HepG2 (cell line): ENCODE results near the gene ZNF628. TPM values are rescaled to one million over a fixed set of nuclear protein-coding genes. Genes with fewer than 3 reads are reported as not detected.

ENCODE experiments used
- ATAC-seq: fragments of 200-7000 bp; cut with Tn5 transposase; 3 replicates; pipeline ENCODE4 v1.9.1; 2020; ENCODE audit warnings: mild to moderate bottlenecking, moderate library complexity
- BruUV-seq: library from RNA; stranded (reverse); fragments of 400-500 nt; replicated peaks from 2 replicates; lab custom pipeline; 2021; lab: Mats Ljungman, UMichigan
- CTCF ChIA-PET: fragments of 300-600 bp; formaldehyde crosslinking; extraction: SDS; loops from one replicate; lab custom pipeline; 2021; ENCODE audit warnings: low total read pairs, inconsistent platforms, low intra/inter-chr PET ratio; lab: Yijun Ruan, JAX
- POLR2A ChIA-PET: fragments of 350-600 bp; sonication (Branson Sonifier 250); formaldehyde crosslinking; loops from one replicate; lab custom pipeline; 2020; ENCODE audit warnings: antibody characterized with exemption, inconsistent platforms; lab: Yijun Ruan, JAX
- DNase-seq: peaks from one replicate; pipeline ENCODE4 v3.0.0-alpha.2; 2015; ENCODE audit warnings: low spot score
- FAIRE-seq: peaks from 3 replicates; lab custom pipeline; 2011; peaks lifted over from hg19 to GRCh38; lab: Jason Lieb, UNC
- H2AFZ ChIP-seq: one replicate; pipeline ENCODE4 v1.6.1; 2011; ENCODE audit warnings: low read length, inconsistent platforms
- H3K27ac ChIP-seq: fragments of 300-600 bp; 3 replicates; pipeline ENCODE4 v1.8.0; 2011; ENCODE audit warnings: mixed run types, mild to moderate bottlenecking, mixed read lengths, low read length, inconsistent platforms; ENCODE audit not compliant: insufficient read depth; ENCODE audit errors: extremely low read length
- H3K27me3 ChIP-seq, 2 experiments: fragments of 200-600 bp in 1 of 2; 2 replicates in 1 of 2; 3 replicates in 1 of 2; pipeline versions ENCODE4 v1.6.0 to v1.8.0; 2011; ENCODE audit warnings: low read length in 2 of 2, mild to moderate bottlenecking in 2 of 2, moderate library complexity in 2 of 2, inconsistent platforms in 1 of 2; ENCODE audit not compliant: insufficient read depth in 2 of 2, control insufficient read depth in 1 of 2
- H3K36me3 ChIP-seq, 2 experiments: fragments of 200-600 bp in 1 of 2; replicated peaks in 1 of 2; 2 replicates in 1 of 2; 3 replicates in 1 of 2; pipeline versions ENCODE4 v1.5.1 to v1.8.0; 2011; ENCODE audit warnings: low read length in 2 of 2, inconsistent platforms in 1 of 2; ENCODE audit not compliant: insufficient read depth in 2 of 2, control insufficient read depth in 1 of 2
- H3K4me1 ChIP-seq: 2 replicates; pipeline ENCODE4 v1.5.1; 2012; ENCODE audit warnings: low read length, inconsistent platforms; ENCODE audit not compliant: insufficient read depth
- H3K4me2 ChIP-seq: 2 replicates; pipeline ENCODE4 v1.6.0; 2011; ENCODE audit warnings: low read depth, low read length, inconsistent platforms
- H3K4me3 ChIP-seq, 3 experiments: fragments of 200-600 bp in 1 of 3; sonication (generic), shearing (Covaris generic) in 1 of 3; replicated peaks in 1 of 3; 2 replicates each; pipeline ENCODE4 v1.5.1; 2011 to 2016; ENCODE audit warnings: low read length in 3 of 3, inconsistent platforms in 2 of 3, low read depth in 2 of 3, mild to moderate bottlenecking in 2 of 3, control low read depth in 1 of 3, mixed read lengths in 1 of 3; ENCODE audit not compliant: insufficient read depth in 1 of 3
- H3K79me2 ChIP-seq: one replicate; pipeline ENCODE4 v1.6.1; 2011; ENCODE audit warnings: low read length, inconsistent platforms; ENCODE audit not compliant: insufficient read depth
- H3K9ac ChIP-seq: 2 replicates; pipeline ENCODE4 v1.6.0; 2011; ENCODE audit warnings: mild to moderate bottlenecking, low read depth, low read length, inconsistent platforms; ENCODE audit not compliant: insufficient read depth
- H3K9me3 ChIP-seq: 2 replicates; pipeline ENCODE4 v1.5.1; 2012; ENCODE audit warnings: mild to moderate bottlenecking, low read length
- H4K20me1 ChIP-seq: 2 replicates; pipeline ENCODE4 v1.6.0; 2011; ENCODE audit warnings: inconsistent platforms, mild to moderate bottlenecking, low read length, moderate library complexity; ENCODE audit not compliant: insufficient read depth
- AHDC1 ChIP-seq: sonication (generic); formaldehyde crosslinking; IDR thresholded peaks from 2 replicates; pipeline ENCODE4 v1.5.1; 2020; ENCODE audit warnings: mild to moderate bottlenecking, missing genetic modification reagents, borderline replicate concordance
- ARHGAP35 ChIP-seq: sonication (generic); formaldehyde crosslinking; IDR thresholded peaks from 2 replicates; pipeline ENCODE4 v1.9.0; 2022; ENCODE audit warnings: mild to moderate bottlenecking, inconsistent platforms, moderate library complexity, missing genetic modification reagents, borderline replicate concordance
- ASH2L ChIP-seq: fragments of 300-600, 200-600 bp; sonication (generic); IDR thresholded peaks from 2 replicates; pipeline ENCODE4 v1.7.0; 2017; ENCODE audit warnings: low read depth, mild to moderate bottlenecking, moderate library complexity, mixed read lengths, low read length; ENCODE audit not compliant: insufficient read length
- CSRNP1 ChIP-seq: sonication (generic); formaldehyde crosslinking; IDR thresholded peaks from 2 replicates; pipeline ENCODE4 v1.8.1; 2023; ENCODE audit warnings: mild to moderate bottlenecking, missing genetic modification reagents
- KDM2A ChIP-seq: sonication (generic); formaldehyde crosslinking; IDR thresholded peaks from 2 replicates; pipeline ENCODE4 v1.4.0; 2020; ENCODE audit warnings: low read depth, missing genetic modification reagents, borderline replicate concordance
- ZBTB7B ChIP-seq: sonication (generic); formaldehyde crosslinking; IDR thresholded peaks from 2 replicates; pipeline ENCODE4 v1.4.0; 2020; ENCODE audit warnings: missing genetic modification reagents
- ZFP36L1 ChIP-seq: sonication (generic); formaldehyde crosslinking; IDR thresholded peaks from 2 replicates; pipeline ENCODE4 v1.8.0; 2022; ENCODE audit warnings: mild to moderate bottlenecking, missing genetic modification reagents, moderate library complexity
- ZNF296 ChIP-seq: sonication (generic); formaldehyde crosslinking; conservative IDR thresholded peaks from 2 replicates; pipeline ENCODE4 v1.5.0; 2020; ENCODE audit warnings: mild to moderate bottlenecking, missing genetic modification reagents
- ZNF329 ChIP-seq: sonication (generic); formaldehyde crosslinking; IDR thresholded peaks from 2 replicates; pipeline ENCODE4 v1.9.0; 2021; ENCODE audit warnings: low read depth, mild to moderate bottlenecking, missing genetic modification reagents
- ZNF687 ChIP-seq: sonication (generic); formaldehyde crosslinking; IDR thresholded peaks from 2 replicates; pipeline ENCODE4 v1.5.1; 2020; ENCODE audit warnings: mild to moderate bottlenecking, missing genetic modification reagents, moderate library complexity
- WGBS: methylation state at CpG from one replicate; pipeline ENCODE4 v1.1.6; 2017; ENCODE audit warnings: low lambda C conversion rate; 5-methylcytosine and 5-hydroxymethylcytosine counted together
- in situ Hi-C: cut with HindIII; loops from 2 replicates; pipeline ENCODE4 v1.10.0; 2017; ENCODE audit warnings: low pct_unique_long_range_greater_than_20kb; ENCODE audit not compliant: extremely low pct_ligation_motif_present
- intact Hi-C: fragments of 100-400 bp; cut with micrococcal nuclease; formaldehyde crosslinking; loops from one replicate; pipeline ENCODE4 v1.10.0; 2022; ENCODE audit not compliant: unreplicated experiment
- polyA plus RNA-seq, 8 experiments: library from polyadenylated mRNA; depleted of rRNA in 3 of 8; stranded (reverse) in 7 of 8; unstranded in 1 of 8; fragments of >200 nt; fragmentation: Illumina TruSeq in 4 of 8; extraction: Trizol in 4 of 8; gene quantifications; 2 replicates each; pipeline versions ENCODE4 v1.2.1 to v1.2.3, GENCODE V29; 2011 to 2016; ENCODE audit warnings: low read depth in 4 of 8, missing spikeins in 1 of 8, mixed read lengths in 1 of 8; ENCODE audit not compliant: insufficient read depth in 1 of 8
- total RNA-seq, 5 experiments: library from RNA; depleted of rRNA; stranded (reverse); fragments of >200 nt; fragmentation: Illumina TruSeq; extraction: Trizol; gene quantifications; 2 replicates each; pipeline ENCODE4 v1.2.3, GENCODE V29; 2016; ENCODE audit warnings: low read depth in 1 of 5

ZNF628 gene
- total and polyA plus RNA-seq, 2 of the 13 experiments (the other 11 are each of a cell fraction or from before 2014, with no cell fraction given) = 0.54 to 1.2 TPM

GRCh38 chr19:55461974-55462626 lies 14.3 kb upstream of the ZNF628 start:
- TSS peak; percentile 94 for BruUV-seq
- intact Hi-C loops = no loop called here
- 6% methylated on average over 18 of the region's 27 CpGs for WGBS
- ChIA-PET CTCF (no interaction called here), POLR2A (interaction anchor here (0.5 to 2.6 kb wide), 31 partner anchors 9 to 344 kb away, joined by 3 to 29 read pairs (median 4); partner anchors contain the start of genes CCDC106, FIZ1, HSPBP1 and KMT5C)
- ATAC-seq (peak; percentile 80), FAIRE-seq (no peak), DNase-seq (peak; percentile 50)
- Histone ChIP-seq H3K9me3 (no peaks in the 10 kb centered on the region), H3K9ac (peak overlapping the region; percentile 87), H3K79me2 (peaks cover 20% of the 10 kb centered on the region), H3K27me3 (no peaks in the 10 kb centered on the region), H3K36me3 (peaks cover 0 to 1% of the 10 kb centered on the region in 2 experiments; a peak in 1 of 5 replicates), H3K4me3 (peak overlapping the region; percentile 59 to 81 (median 67)), H3K4me1 (peaks cover 64% of the 10 kb centered on the region), H3K4me2 (peak overlapping the region; percentile 100), H4K20me1 (no peaks in the 10 kb centered on the region), H2AFZ (no peak overlapping the region), H3K27ac (peak overlapping the region; percentile 76)
- in situ Hi-C loops = no loop called here
- no peak for TF ChIP-seq ASH2L
- TF ChIP-seq ARHGAP35 (CRISPR knock-in tag) = 0 out of 2 replicates have a peak, but pooled peaks have one; percentile 34
- TF ChIP-seq KDM2A (CRISPR knock-in tag) = peak; percentile 6; the same call in 1 of the 2 replicates
- TF ChIP-seq ZBTB7B (CRISPR knock-in tag) = peak; percentile 84
- TF ChIP-seq CSRNP1 (CRISPR knock-in tag) = 0 out of 2 replicates have a peak, but pooled peaks have one; percentile 34
- 0 out of 2 replicates have a peak, but pooled peaks have one; percentile 7 for TF ChIP-seq ZNF329 (CRISPR knock-in tag)
- TF ChIP-seq ZFP36L1 (CRISPR knock-in tag) = no peak
- no peak for TF ChIP-seq AHDC1 (CRISPR knock-in tag)
- TF ChIP-seq ZNF296 (CRISPR knock-in tag) = 0 out of 2 replicates have a peak, but pooled peaks have one; percentile 40
- 0 out of 2 replicates have a peak, but pooled peaks have one; percentile 11 for TF ChIP-seq ZNF687 (CRISPR knock-in tag)
